ENCODE results near the gene LRP2.

DNA sequence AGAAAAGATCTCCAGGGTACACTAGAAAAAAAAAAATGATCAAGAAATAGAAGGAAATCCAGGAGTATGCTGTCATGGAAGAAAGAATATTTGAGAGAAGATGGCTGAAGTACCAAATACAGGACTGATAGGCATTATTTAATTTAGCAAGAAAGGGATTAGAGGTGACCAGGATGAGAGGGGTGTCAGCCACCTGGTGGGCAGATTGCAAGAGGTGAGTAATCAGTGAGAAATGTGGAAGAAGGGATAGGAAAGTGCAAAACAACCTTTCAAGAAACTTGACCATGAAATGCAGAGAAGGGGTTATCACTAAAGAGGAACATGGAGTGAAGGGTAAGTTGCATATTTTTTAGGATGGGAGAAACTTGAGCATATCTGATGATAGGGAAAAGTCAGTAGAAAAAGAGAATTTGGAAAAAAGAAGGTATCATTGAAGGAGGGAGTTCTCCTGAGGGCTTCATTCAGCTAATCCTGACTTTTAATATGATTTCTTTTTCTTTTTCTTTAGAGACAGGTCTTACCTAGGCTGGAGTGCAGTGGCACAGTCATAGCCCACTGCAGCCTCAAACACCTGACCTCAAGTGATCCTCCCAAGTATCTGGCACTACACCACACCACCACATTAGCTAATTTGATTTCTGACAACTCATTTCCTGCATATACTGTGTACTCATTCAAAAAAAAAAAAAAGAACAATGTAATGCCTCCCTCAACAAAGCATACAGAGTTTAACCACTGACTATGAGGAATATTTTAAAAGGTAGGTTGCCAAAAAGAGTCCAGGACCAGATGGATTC lies 101.3 kb downstream of the LRP2 start:
- TF ChIP-seq, protein P1, sequence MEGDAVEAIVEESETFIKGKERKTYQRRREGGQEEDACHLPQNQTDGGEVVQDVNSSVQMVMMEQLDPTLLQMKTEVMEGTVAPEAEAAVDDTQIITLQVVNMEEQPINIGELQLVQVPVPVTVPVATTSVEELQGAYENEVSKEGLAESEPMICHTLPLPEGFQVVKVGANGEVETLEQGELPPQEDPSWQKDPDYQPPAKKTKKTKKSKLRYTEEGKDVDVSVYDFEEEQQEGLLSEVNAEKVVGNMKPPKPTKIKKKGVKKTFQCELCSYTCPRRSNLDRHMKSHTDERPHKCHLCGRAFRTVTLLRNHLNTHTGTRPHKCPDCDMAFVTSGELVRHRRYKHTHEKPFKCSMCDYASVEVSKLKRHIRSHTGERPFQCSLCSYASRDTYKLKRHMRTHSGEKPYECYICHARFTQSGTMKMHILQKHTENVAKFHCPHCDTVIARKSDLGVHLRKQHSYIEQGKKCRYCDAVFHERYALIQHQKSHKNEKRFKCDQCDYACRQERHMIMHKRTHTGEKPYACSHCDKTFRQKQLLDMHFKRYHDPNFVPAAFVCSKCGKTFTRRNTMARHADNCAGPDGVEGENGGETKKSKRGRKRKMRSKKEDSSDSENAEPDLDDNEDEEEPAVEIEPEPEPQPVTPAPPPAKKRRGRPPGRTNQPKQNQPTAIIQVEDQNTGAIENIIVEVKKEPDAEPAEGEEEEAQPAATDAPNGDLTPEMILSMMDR (IDR thresholded peaks at IDR 0.05; ENCODE audit: low read length) = no peak
- TF ChIP-seq EZH2 (optimal IDR thresholded peaks at IDR 0.05; ENCODE audit: low read depth, low read length) (no peak), EZH2phosphoT487 (IDR thresholded peaks at IDR 0.05; ENCODE audit: low read length) (no peak)

All from MM.1S (cell line).